ENCODE measurements around the gene DAPP1. TPM values are rescaled to one million over a fixed set of nuclear protein-coding genes. Genes with fewer than 3 reads are reported as not detected.

DAPP1 gene
- total and polyA plus RNA-seq, 2 of the 8 experiments (the other 6 are each of a cell fraction or from before 2014, with no cell fraction given): not detected

DNA sequence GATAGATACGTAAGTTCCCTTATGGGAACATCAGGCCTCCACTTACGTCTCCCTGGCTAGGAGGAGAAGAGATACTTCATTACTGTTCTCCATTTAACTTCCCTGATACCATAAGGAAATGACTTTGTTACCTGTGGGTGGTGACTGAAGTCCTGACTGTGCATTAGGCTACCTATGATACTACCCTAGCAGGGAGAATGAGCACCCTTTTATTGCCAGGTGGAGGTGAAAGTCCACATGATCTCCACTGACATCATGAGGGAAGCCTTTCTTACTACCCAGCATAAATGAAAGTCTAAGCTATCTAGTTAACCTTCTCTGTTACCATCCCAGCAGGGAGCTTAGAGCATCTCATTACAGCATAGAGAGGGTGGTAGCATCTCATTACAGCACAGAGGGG lies 102.0 kb downstream of the DAPP1 start:
- Histone ChIP-seq H2BK120ac (replicated peaks; ENCODE audit: low read depth, low read length) (no peak overlapping the region), H3K56ac (replicated peaks; ENCODE audit: insufficient read length, low read depth, low read length) (no peak overlapping the region), H2BK15ac (ENCODE audit: low read length) (no peak overlapping the region), H2BK12ac (ENCODE audit: low read depth, low read length) (no peak overlapping the region), H4K91ac (replicated peaks; ENCODE audit: insufficient read length, low read length) (no peak overlapping the region), H4K5ac (ENCODE audit: insufficient read length, low read depth, low read length) (no peak overlapping the region), H3K23ac (ENCODE audit: insufficient read length) (no peak overlapping the region), H3K23me2 (ENCODE audit: low read depth, low read length) (no peaks in the 10 kb centered on the region), H3K4me2 (ENCODE audit: insufficient read depth in 1 of 2, low read depth in 2 of 2, low read length in 2 of 2) (no peak overlapping the region), H3K9ac (replicated peaks in 1 of 4; ENCODE audit: extremely low read depth in 1 of 4, low read depth in 3 of 4, low read length in 3 of 4) (no peak overlapping the region), H3K4me1 (replicated peaks in 1 of 4; ENCODE audit: control insufficient read depth in 3 of 4, insufficient read depth in 4 of 4, low read length in 3 of 4) (no peaks in the 10 kb centered on the region), H3K9me3 (ENCODE audit: insufficient read depth in 2 of 2, low read depth in 1 of 2, low read length in 1 of 2) (no peaks in the 10 kb centered on the region), H3K79me1 (ENCODE audit: low read depth, low read length) (peaks cover 2% of the 10 kb centered on the region; the same call in 1 of the 2 replicates), H2BK5ac (ENCODE audit: low read depth, low read length) (no peak overlapping the region), H3K27me3 (replicated peaks in 1 of 4; ENCODE audit: control insufficient read depth in 3 of 4, extremely low read depth in 1 of 4, insufficient read depth in 3 of 4, low read length in 3 of 4) (peaks cover 0 to 1% (median 0%) of the 10 kb centered on the region in 4 experiments; a peak in 1 of 7 replicates), H2AK5ac (ENCODE audit: low read depth, low read length) (no peak overlapping the region), H3K4me3 (ENCODE audit: extremely low read depth in 1 of 4, insufficient read depth in 2 of 4, low read depth in 3 of 4, low read length in 4 of 4) (no peak overlapping the region), H3K18ac (ENCODE audit: extremely low read depth, low read length) (no peak overlapping the region), H2BK20ac (ENCODE audit: low read length) (no peak overlapping the region), H4K8ac (ENCODE audit: extremely low read depth, insufficient read depth, low read length) (no peak overlapping the region), H3K4ac (replicated peaks; ENCODE audit: insufficient read length, low read depth, low read length) (no peak overlapping the region), H3K79me2 (ENCODE audit: control insufficient read depth in 1 of 2, insufficient read depth in 2 of 2, low read length in 2 of 2) (no peaks in the 10 kb centered on the region), H3K27ac (ENCODE audit: low read depth, low read length) (no peak overlapping the region), H4K20me1 (replicated peaks in 1 of 2; ENCODE audit: control insufficient read depth in 1 of 2, insufficient read depth in 2 of 2, low read length in 2 of 2) (no peaks in the 10 kb centered on the region), H3K36me3 (ENCODE audit: control insufficient read depth in 2 of 4, insufficient read depth in 4 of 4, low read length in 3 of 4) (peaks cover 0 to 11% (median 2%) of the 10 kb centered on the region in 4 experiments; a peak in 2 of 8 replicates), H3K14ac (ENCODE audit: insufficient read length) (no peak overlapping the region), H2AFZ (ENCODE audit: low read length) (no peak overlapping the region)
- FAIRE-seq (no peak), DNase-seq (ENCODE audit: low read depth in 1 of 2, low spot score in 2 of 2) (no peak)
- WGBS, 2 experiments (ENCODE audit: extremely low coverage in 1 of 2, insufficient coverage in 1 of 2, insufficient read length in 1 of 2, insufficient replicate concordance in 2 of 2, low coverage in 1 of 2, low lambda C conversion rate in 2 of 2, missing lambda C conversion rate in 1 of 2): 100% methylated on average over 2 of the region's 2 CpGs; no CpG with 5 or more reads in 1 of the 2 experiments
- ChIA-PET POLR2A (ENCODE audit: partially characterized antibody) (interaction anchor here (2.2 kb wide), 1 partner anchor 30 kb away, joined by 9 read pairs; no protein-coding TSS in a partner anchor), CTCF (ENCODE audit: partially characterized antibody) (interaction anchor here (1.0 kb wide), 1 partner anchor 17 kb away, joined by 3 read pairs; no protein-coding TSS in a partner anchor)
- TF ChIP-seq NRF1 (IDR thresholded peaks at IDR 0.05; ENCODE audit: low read depth, low read length) (no peak), SP4 (IDR thresholded peaks at IDR 0.05; ENCODE audit: low read length) (no peak), RAD21 (IDR thresholded peaks at IDR 0.05 in 1 of 2, conservative IDR thresholded peaks at IDR 0.05 in 1 of 2; ENCODE audit: low read depth in 2 of 2, low read length in 2 of 2) (no peak), CHD1 (IDR thresholded peaks at IDR 0.05; ENCODE audit: low read depth, low read length) (no peak)

All from H1 (cell line).